Endodermal cell (in vitro differentiated cells): ENCODE data around the gene NFE2. TPM values are rescaled to one million over a fixed set of nuclear protein-coding genes. Genes with fewer than 3 reads are reported as not detected.
"Not testable (repeated sequence)": the region's sequence is repeated elsewhere in the genome, so short reads cannot be mapped to it uniquely, and the experiment has no call there.

Experiments used
- DNase-seq: peaks from one replicate; pipeline ENCODE4 v3.0.0-alpha.2; 2017
- H3K27ac ChIP-seq: 2 replicates; pipeline ENCODE4 v1.5.1; 2013; ENCODE audit warnings: mild to moderate bottlenecking, low read depth, low read length, moderate library complexity
- H3K27me3 ChIP-seq: 2 replicates; pipeline ENCODE4 v1.6.1; 2013; ENCODE audit warnings: mild to moderate bottlenecking, low read length, moderate library complexity; ENCODE audit not compliant: insufficient read depth, control insufficient read depth, poor library complexity, severe bottlenecking
- H3K36me3 ChIP-seq: 2 replicates; pipeline ENCODE4 v1.7.0; 2013; ENCODE audit warnings: mild to moderate bottlenecking, low read length, moderate library complexity; ENCODE audit not compliant: control insufficient read depth, insufficient read depth
- H3K4me1 ChIP-seq: one replicate; pipeline ENCODE4 v1.7.0; 2013; ENCODE audit warnings: low read length; ENCODE audit not compliant: control insufficient read depth, insufficient read depth
- H3K4me3 ChIP-seq: 2 replicates; pipeline ENCODE4 v1.5.1; 2013; ENCODE audit warnings: mild to moderate bottlenecking, low read length, moderate library complexity
- H3K9ac ChIP-seq: 2 replicates; pipeline ENCODE4 v1.6.1; 2013; ENCODE audit warnings: mild to moderate bottlenecking, low read length, moderate library complexity; ENCODE audit not compliant: poor library complexity, severe bottlenecking; ENCODE audit errors: extremely low read depth
- H3K9me3 ChIP-seq: 2 replicates; pipeline ENCODE4 v1.6.1; 2013; ENCODE audit warnings: mild to moderate bottlenecking, low read length, moderate library complexity; ENCODE audit not compliant: control insufficient read depth
- H3K27ac Mint-ChIP-seq: 2 replicates; pipeline ENCODE4 v1.8.0; 2020; ENCODE audit warnings: mixed read lengths
- H3K27me3 Mint-ChIP-seq: 2 replicates; pipeline ENCODE4 v1.8.0; 2021; ENCODE audit warnings: mild to moderate bottlenecking, mixed read lengths; ENCODE audit not compliant: insufficient read depth
- H3K36me3 Mint-ChIP-seq: 2 replicates; pipeline ENCODE4 v1.8.0; 2020; ENCODE audit warnings: low read depth, mixed read lengths
- H3K4me1 Mint-ChIP-seq: 2 replicates; pipeline ENCODE4 v1.8.0; 2020; ENCODE audit warnings: mixed read lengths
- H3K4me3 Mint-ChIP-seq: 2 replicates; pipeline ENCODE4 v1.8.0; 2020; ENCODE audit warnings: mild to moderate bottlenecking, moderate library complexity, mixed read lengths
- H3K9me3 Mint-ChIP-seq: 2 replicates; pipeline ENCODE4 v1.8.0; 2020; ENCODE audit warnings: mild to moderate bottlenecking, mixed read lengths
- WGBS, 2 experiments: methylation state at CpG; one replicate each; pipeline versions ENCODE4 v1.1.5 to v1.1.7; 2013; ENCODE audit warnings: missing lambda C conversion rate in 2 of 2, mixed read lengths in 1 of 2; ENCODE audit not compliant: insufficient coverage in 1 of 2, insufficient read length in 1 of 2; 5-methylcytosine and 5-hydroxymethylcytosine counted together
- total RNA-seq, 2 donors: library from RNA; stranded (reverse); fragmentation: NEBNext Ultra II Directional in 1 of 2; extraction: Animal tissue kit (Norgen Biotek cat#: 25700) in 1 of 2; gene quantifications; 2 replicates in 1 of 2; 3 replicates in 1 of 2; pipeline ENCODE4 v1.2.1, GENCODE V29; 2021
- TF ChIP-seq, protein P1 (sequence below): fragments of 200-600 bp; sonication (generic); conservative IDR thresholded peaks from 2 replicates; pipeline ENCODE4 v1.5.0; 2021; ENCODE audit warnings: antibody characterized with exemption, mild to moderate bottlenecking

Gene NFE2
- total RNA-seq, 2 donors from 2014 or later = 2.7 TPM

DNA sequence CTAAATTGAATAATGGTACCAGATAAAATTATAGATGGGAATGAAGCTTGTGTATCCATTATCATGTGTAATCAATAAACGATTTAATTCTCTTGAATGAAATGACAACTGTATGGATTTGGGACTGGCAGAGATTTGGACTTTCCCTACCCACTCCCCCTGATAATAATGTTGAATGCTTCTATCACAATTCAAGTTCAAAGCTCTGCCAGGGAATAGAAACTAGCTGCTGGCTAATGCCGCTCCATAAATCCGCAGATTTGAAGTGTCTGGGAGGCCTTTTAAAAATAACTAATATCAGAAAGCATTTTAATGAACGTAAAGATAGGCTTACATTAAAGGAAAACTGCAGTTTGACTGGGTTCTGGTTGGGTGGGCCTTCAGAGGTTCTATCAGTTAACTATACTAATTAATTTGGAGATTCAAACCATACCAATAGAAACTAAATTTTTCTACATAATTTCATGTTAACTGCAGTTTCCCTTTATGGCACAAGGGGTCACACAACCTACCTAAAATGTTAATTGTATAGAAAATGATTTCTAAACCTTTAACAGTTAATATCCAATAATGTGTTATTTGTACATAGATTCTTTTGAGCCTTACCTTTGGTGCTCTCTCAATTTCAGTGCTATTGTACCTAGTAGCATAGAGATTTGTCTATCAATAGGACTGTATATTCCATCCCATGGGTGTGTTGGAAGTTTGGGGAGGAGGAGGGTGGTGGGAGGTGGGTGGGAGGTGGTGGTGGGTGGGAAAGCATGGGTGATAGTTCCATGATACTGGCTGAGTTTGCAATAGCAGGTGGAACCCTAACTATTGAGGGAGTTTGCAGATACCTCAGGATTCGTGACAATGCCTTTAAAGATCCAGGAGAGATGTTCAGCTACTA lies 15.4 kb downstream of the NFE2 start:
- Histone ChIP-seq H3K27ac (peak overlapping the region; percentile 8), H3K4me3 (peak overlapping the region; percentile 94), H3K36me3 (peaks cover 71% of the 10 kb centered on the region), H3K9ac (peak overlapping the region; percentile 33), H3K27me3 (no peaks in the 10 kb centered on the region), H3K9me3 (no peaks in the 10 kb centered on the region), H3K4me1 (no peaks in the 10 kb centered on the region)
- Mint-ChIP-seq H3K27ac (peak overlapping the region; percentile 86), H3K27me3 (no peaks in the 10 kb centered on the region), H3K4me3 (no peak overlapping the region), H3K36me3 (no peaks in the 10 kb centered on the region), H3K9me3 (no peaks in the 10 kb centered on the region), H3K4me1 (peaks cover 30% of the 10 kb centered on the region)
- 93 to 100% methylated on average over 1 to 5 of the region's 5 CpGs for WGBS, 2 experiments
- TF ChIP-seq, protein P1, sequence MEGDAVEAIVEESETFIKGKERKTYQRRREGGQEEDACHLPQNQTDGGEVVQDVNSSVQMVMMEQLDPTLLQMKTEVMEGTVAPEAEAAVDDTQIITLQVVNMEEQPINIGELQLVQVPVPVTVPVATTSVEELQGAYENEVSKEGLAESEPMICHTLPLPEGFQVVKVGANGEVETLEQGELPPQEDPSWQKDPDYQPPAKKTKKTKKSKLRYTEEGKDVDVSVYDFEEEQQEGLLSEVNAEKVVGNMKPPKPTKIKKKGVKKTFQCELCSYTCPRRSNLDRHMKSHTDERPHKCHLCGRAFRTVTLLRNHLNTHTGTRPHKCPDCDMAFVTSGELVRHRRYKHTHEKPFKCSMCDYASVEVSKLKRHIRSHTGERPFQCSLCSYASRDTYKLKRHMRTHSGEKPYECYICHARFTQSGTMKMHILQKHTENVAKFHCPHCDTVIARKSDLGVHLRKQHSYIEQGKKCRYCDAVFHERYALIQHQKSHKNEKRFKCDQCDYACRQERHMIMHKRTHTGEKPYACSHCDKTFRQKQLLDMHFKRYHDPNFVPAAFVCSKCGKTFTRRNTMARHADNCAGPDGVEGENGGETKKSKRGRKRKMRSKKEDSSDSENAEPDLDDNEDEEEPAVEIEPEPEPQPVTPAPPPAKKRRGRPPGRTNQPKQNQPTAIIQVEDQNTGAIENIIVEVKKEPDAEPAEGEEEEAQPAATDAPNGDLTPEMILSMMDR = peak; percentile 67
- DNase-seq = no peak

DNA sequence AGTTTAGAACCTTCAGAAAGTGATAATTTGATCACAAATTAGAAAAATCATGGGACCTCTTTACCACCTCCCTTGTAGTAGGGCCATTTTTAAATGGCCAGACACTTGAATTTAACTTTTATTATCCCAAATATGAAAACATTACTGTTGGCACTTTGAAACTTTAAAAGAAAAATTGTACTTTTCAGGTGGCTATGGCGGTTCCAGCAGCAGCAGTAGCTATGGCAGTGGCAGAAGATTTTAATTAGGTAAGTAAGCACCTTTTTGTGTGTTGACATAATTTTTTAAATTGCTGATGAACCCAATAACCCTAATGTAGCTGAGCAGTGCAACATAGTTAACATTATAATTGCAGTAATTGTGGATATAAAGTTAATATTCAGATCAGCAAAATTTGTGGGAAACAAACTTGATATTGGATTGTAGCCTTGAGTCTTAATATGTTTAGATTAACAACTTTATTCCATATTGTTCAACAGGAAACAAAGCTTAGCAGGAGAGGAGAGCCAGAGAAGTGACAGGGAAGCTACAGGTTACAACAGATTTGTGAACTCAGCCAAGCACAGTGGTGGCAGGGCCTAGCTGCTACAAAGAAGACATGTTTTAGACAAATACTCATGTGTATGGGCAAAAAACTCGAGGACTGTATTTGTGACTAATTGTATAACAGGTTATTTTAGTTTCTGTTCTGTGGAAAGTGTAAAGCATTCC lies 16.6 kb downstream of the NFE2 start:
- H3K36me3 Mint-ChIP-seq, H3K27me3 ChIP-seq, H3K27ac ChIP-seq, H3K4me1 ChIP-seq, H3K27ac Mint-ChIP-seq, H3K4me3 Mint-ChIP-seq, DNase-seq, H3K9me3 ChIP-seq, H3K27me3 Mint-ChIP-seq, H3K9me3 Mint-ChIP-seq: not testable (repeated sequence)
- Histone ChIP-seq H3K9ac (peak overlapping the region; percentile 99), H3K36me3 (peaks cover 71% of the 10 kb centered on the region), H3K4me3 (peak overlapping the region; percentile 94)
- 94 to 100% methylated on average over 1 of the region's 2 CpGs for WGBS, 2 experiments
- H3K4me1 Mint-ChIP-seq = peaks cover 30% of the 10 kb centered on the region

DNA sequence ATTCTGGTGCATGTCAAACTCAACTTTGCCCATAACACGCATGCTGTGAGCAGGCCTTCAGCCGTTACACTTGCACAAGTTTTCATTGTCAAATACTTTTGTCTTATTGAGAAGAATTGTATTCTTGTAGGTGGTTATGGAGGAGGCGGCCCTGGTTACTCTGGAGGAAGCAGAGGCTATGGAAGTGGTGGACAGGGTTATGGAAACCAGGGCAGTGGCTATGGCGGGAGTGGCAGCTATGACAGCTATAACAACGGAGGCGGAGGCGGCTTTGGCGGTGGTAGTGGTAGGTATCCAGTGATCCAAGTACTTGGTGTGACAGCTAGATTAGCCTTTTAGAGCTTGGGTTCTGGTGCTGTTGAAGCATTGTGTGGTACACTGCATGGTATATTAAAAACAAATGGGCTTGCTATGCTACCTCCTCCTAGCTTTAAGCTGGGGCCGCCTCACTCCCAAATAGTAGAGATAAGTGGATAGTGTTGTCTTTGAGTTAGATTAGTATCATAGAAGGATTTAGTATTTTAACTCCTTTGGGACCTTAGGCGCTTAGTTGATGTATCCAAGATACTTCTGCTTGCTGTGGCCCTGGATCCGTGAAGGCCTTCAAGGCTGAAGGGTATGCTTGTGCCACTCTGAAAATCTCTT lies 17.7 kb downstream of the NFE2 start:
- no peak overlapping the region for H3K27ac ChIP-seq
- no peak for DNase-seq
- no peaks in the 10 kb centered on the region for H3K9me3 ChIP-seq
- H3K4me1 ChIP-seq = peaks cover under 1% of the 10 kb centered on the region
- Mint-ChIP-seq H3K4me1 (peaks cover 34% of the 10 kb centered on the region), H3K9me3 (no peaks in the 10 kb centered on the region), H3K36me3 (no peaks in the 10 kb centered on the region), H3K27ac (no peak overlapping the region), H3K27me3 (no peaks in the 10 kb centered on the region), H3K4me3 (no peak overlapping the region)
- H3K36me3 ChIP-seq = peaks cover 71% of the 10 kb centered on the region
- H3K4me3 ChIP-seq = peak overlapping the region; percentile 94
- H3K9ac ChIP-seq = peak overlapping the region; percentile 99
- 63 to 67% methylated on average over 6 to 11 of the region's 11 CpGs for WGBS, 2 experiments
- TF ChIP-seq, protein P1 = no peak
- H3K27me3 ChIP-seq = no peaks in the 10 kb centered on the region

DNA sequence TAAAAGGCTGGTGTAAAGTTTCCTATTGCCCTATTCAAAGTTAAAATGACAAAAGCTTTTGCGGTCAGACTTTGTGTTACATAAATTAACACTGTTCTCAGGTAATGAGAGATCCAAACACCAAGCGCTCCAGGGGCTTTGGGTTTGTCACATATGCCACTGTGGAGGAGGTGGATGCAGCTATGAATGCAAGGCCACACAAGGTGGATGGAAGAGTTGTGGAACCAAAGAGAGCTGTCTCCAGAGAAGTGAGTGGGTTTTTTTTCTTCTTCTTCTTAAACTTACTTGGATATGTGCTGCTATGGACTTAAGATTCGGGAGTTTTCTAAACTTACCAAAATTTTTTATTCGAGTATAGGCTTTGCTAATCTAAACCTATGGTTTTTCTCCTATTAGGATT lies 19.1 kb downstream of the NFE2 start:
- not testable (repeated sequence) for H3K27me3 ChIP-seq, DNase-seq, H3K27ac Mint-ChIP-seq, H3K27me3 Mint-ChIP-seq, H3K9me3 ChIP-seq, H3K4me3 Mint-ChIP-seq, H3K9me3 Mint-ChIP-seq, H3K36me3 Mint-ChIP-seq, H3K4me1 ChIP-seq
- H3K4me1 Mint-ChIP-seq = peaks cover 39% of the 10 kb centered on the region
- peak overlapping the region; percentile 94 for H3K4me3 ChIP-seq
- H3K27ac ChIP-seq = peak overlapping the region; percentile 92
- peak overlapping the region; percentile 99 for H3K9ac ChIP-seq
- H3K36me3 ChIP-seq = peaks cover 59% of the 10 kb centered on the region
- 9% methylated on average over 4 of the region's 4 CpGs; no CpG with 5 or more reads in 1 of the 2 experiments for WGBS, 2 experiments

DNA sequence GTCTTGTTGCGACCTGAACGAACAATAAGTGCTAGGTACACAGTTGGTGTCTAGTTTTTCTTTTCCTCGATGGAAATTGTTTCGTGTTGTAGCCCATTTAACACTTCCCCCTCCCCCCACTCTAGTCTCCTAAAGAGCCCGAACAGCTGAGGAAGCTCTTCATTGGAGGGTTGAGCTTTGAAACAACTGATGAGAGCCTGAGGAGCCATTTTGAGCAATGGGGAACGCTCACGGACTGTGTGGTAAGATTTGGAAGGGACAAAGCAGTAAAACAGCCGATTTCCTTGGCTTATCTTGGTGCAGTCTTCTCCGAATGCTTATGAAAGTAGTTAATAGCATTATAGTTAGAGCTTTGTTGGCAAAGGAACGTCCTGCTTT lies 19.6 kb downstream of the NFE2 start:
- Histone ChIP-seq H3K4me3 (peak overlapping the region; percentile 94), H3K27ac (peak overlapping the region; percentile 92), H3K9ac (peak overlapping the region; percentile 99), H3K36me3 (peaks cover 55% of the 10 kb centered on the region)
- H3K27ac Mint-ChIP-seq, H3K4me3 Mint-ChIP-seq, H3K9me3 ChIP-seq, DNase-seq, H3K9me3 Mint-ChIP-seq, H3K36me3 Mint-ChIP-seq, H3K27me3 Mint-ChIP-seq, H3K27me3 ChIP-seq, H3K4me1 ChIP-seq: not testable (repeated sequence)
- WGBS, 2 experiments = 0% methylated on average over 3 to 10 of the region's 10 CpGs
- H3K4me1 Mint-ChIP-seq = peaks cover 39% of the 10 kb centered on the region
